Neural cell (in vitro differentiated cells): ENCODE results near the gene CDK5RAP1. TPM values are rescaled to one million over a fixed set of nuclear protein-coding genes. Genes with fewer than 3 reads are reported as not detected.

Experiments
- H2AFZ ChIP-seq: fragments of 200-600, 300-800 bp; sonication (generic), shearing (Covaris generic); 2 replicates; pipeline ENCODE4 v1.6.0; 2014; ENCODE audit warnings: low read depth, mild to moderate bottlenecking, antibody characterized with exemption, low read length, moderate library complexity
- H3F3A ChIP-seq: fragments of 200-600 bp; shearing (Covaris generic); 2 replicates; pipeline ENCODE4 v1.6.1; 2016; ENCODE audit warnings: mild to moderate bottlenecking, moderate library complexity, mixed read lengths, antibody characterized with exemption, low read length; ENCODE audit not compliant: insufficient read depth, poor library complexity, severe bottlenecking
- H3K27ac ChIP-seq: fragments of 200-600, 300-800 bp; sonication (generic), shearing (Covaris generic); 2 replicates; pipeline ENCODE4 v1.5.1; 2014; ENCODE audit warnings: mild to moderate bottlenecking, low read length, moderate library complexity
- H3K27me3 ChIP-seq: fragments of 300-800, 200-600 bp; sonication (generic), shearing (Covaris generic); 2 replicates; pipeline ENCODE4 v1.6.0; 2014; ENCODE audit warnings: mild to moderate bottlenecking, low read depth, low read length, moderate library complexity; ENCODE audit not compliant: insufficient read depth
- H3K36me3 ChIP-seq: fragments of 300-800, 200-600 bp; sonication (generic), shearing (Covaris generic); 2 replicates; pipeline ENCODE4 v1.5.1; 2014; ENCODE audit warnings: mild to moderate bottlenecking, antibody characterized with exemption, low read length, moderate library complexity; ENCODE audit not compliant: insufficient read depth
- H3K4me2 ChIP-seq: fragments of 300-800, 200-600 bp; sonication (generic), shearing (Covaris generic); 2 replicates; pipeline ENCODE4 v1.6.0; 2014; ENCODE audit warnings: mild to moderate bottlenecking, low read length
- H3K4me3 ChIP-seq: fragments of 300-800, 200-600 bp; sonication (generic), shearing (Covaris generic); 2 replicates; pipeline ENCODE4 v1.5.1; 2014; ENCODE audit warnings: mild to moderate bottlenecking, low read length, moderate library complexity
- H3K79me2 ChIP-seq: fragments of 200-600 bp; shearing (Covaris generic); replicated peaks from 2 replicates; pipeline ENCODE4 v1.6.0; 2014; ENCODE audit warnings: mild to moderate bottlenecking, low read length, moderate library complexity; ENCODE audit not compliant: insufficient read depth
- H3K9ac ChIP-seq: fragments of 300-800, 200-600 bp; sonication (generic), shearing (Covaris generic); 2 replicates; pipeline ENCODE4 v1.6.1; 2016; ENCODE audit warnings: mild to moderate bottlenecking, low read length, mixed read lengths
- H3K9me2 ChIP-seq: fragments of 200-600 bp; shearing (Covaris generic); 2 replicates; pipeline ENCODE4 v1.6.1; 2016; ENCODE audit warnings: mild to moderate bottlenecking, low read length, mixed read lengths; ENCODE audit not compliant: insufficient read depth
- H3K9me3 ChIP-seq: fragments of 200-600, 300-800 bp; sonication (generic), shearing (Covaris generic); 2 replicates; pipeline ENCODE4 v1.6.1; 2016; ENCODE audit warnings: mild to moderate bottlenecking, mixed run types, low read length, moderate library complexity, mixed read lengths
- H4K20me1 ChIP-seq: fragments of 200-600 bp; shearing (Covaris generic); 2 replicates; pipeline ENCODE4 v1.6.1; 2016; ENCODE audit warnings: mild to moderate bottlenecking, mixed run types; ENCODE audit not compliant: insufficient read depth
- CTCF ChIP-seq: fragments of 450-650 bp; IDR thresholded peaks from 2 replicates; pipeline ENCODE4 v1.5.1; 2014; ENCODE audit warnings: antibody characterized with exemption, mild to moderate bottlenecking, moderate library complexity; ENCODE audit not compliant: poor library complexity, severe bottlenecking
- EP300 ChIP-seq: fragments of 450-650 bp; conservative IDR thresholded peaks from 2 replicates; pipeline ENCODE4 v1.6.1; 2014; ENCODE audit warnings: antibody characterized with exemption, mild to moderate bottlenecking, moderate library complexity; ENCODE audit not compliant: poor library complexity, severe bottlenecking
- EZH2 ChIP-seq: fragments of 200-600, 300-800 bp; shearing (Covaris generic), sonication (generic); IDR thresholded peaks from 2 replicates; pipeline ENCODE4 v1.6.1; 2014; ENCODE audit warnings: antibody characterized with exemption, low read length, borderline replicate concordance, mild to moderate bottlenecking; ENCODE audit not compliant: insufficient read depth, poor library complexity, severe bottlenecking
- MXI1 ChIP-seq: fragments of 450-650 bp; conservative IDR thresholded peaks from 2 replicates; pipeline ENCODE4 v1.6.1; 2014; ENCODE audit warnings: antibody characterized with exemption, mild to moderate bottlenecking; ENCODE audit not compliant: poor library complexity, severe bottlenecking
- POLR2AphosphoS5 ChIP-seq: IDR thresholded peaks from 2 replicates; pipeline ENCODE4 v1.6.1; 2012
- RAD21 ChIP-seq: fragments of 450-650 bp; conservative IDR thresholded peaks from 2 replicates; pipeline ENCODE4 v1.6.1; 2014; ENCODE audit warnings: antibody characterized with exemption, mild to moderate bottlenecking, moderate library complexity
- REST ChIP-seq: IDR thresholded peaks from 2 replicates; pipeline ENCODE4 v1.6.1; 2012; ENCODE audit warnings: borderline replicate concordance
- SMC3 ChIP-seq: fragments of 450-650 bp; conservative IDR thresholded peaks from 2 replicates; pipeline ENCODE4 v1.6.1; 2014; ENCODE audit warnings: antibody characterized with exemption, mild to moderate bottlenecking, moderate library complexity; ENCODE audit not compliant: poor library complexity
- TAF1 ChIP-seq: IDR thresholded peaks from 2 replicates; pipeline ENCODE4 v1.6.1; 2012; ENCODE audit warnings: low read depth
- polyA plus RNA-seq: library from polyadenylated mRNA; depleted of rRNA; stranded (reverse); fragments of >200 nt; gene quantifications from 2 replicates; pipeline ENCODE4 v1.2.3, GENCODE V29; 2014

The CDK5RAP1 gene
- polyA plus RNA-seq, 1 donor from 2014 or later = 47.2 TPM

GRCh38 chr20:33373735-33374605, 27.3 kb downstream of the CDK5RAP1 start:
- H3K9me3 ChIP-seq = no peaks in the 10 kb centered on the region
- H3K79me2 ChIP-seq = no peaks in the 10 kb centered on the region
- no peak overlapping the region for H3K9ac ChIP-seq
- peaks cover 7% of the 10 kb centered on the region for H3K36me3 ChIP-seq
- no peak overlapping the region for H2AFZ ChIP-seq
- no peaks in the 10 kb centered on the region for H4K20me1 ChIP-seq
- H3K9me2 ChIP-seq = no peaks in the 10 kb centered on the region
- no peak overlapping the region for H3K4me3 ChIP-seq
- no peaks in the 10 kb centered on the region for H3F3A ChIP-seq
- no peaks in the 10 kb centered on the region for H3K27me3 ChIP-seq
- H3K27ac ChIP-seq = no peak overlapping the region
- TF ChIP-seq EP300 (no peak), EZH2 (no peak), TAF1 (no peak), CTCF (no peak), RAD21 (no peak), MXI1 (no peak), POLR2AphosphoS5 (no peak), SMC3 (no peak), REST (no peak)
- no peak overlapping the region for H3K4me2 ChIP-seq

GRCh38 chr20:33372993-33373441, 28.3 kb downstream of the CDK5RAP1 start:
- TF ChIP-seq REST (no peak), CTCF (no peak), EP300 (no peak), POLR2AphosphoS5 (no peak), RAD21 (no peak), TAF1 (no peak), SMC3 (no peak), EZH2 (no peak), MXI1 (no peak)
- H4K20me1 ChIP-seq = no peaks in the 10 kb centered on the region
- no peaks in the 10 kb centered on the region for H3K9me2 ChIP-seq
- H3K4me2 ChIP-seq = no peak overlapping the region
- H3F3A ChIP-seq = no peaks in the 10 kb centered on the region
- no peak overlapping the region for H3K9ac ChIP-seq
- H3K4me3 ChIP-seq = no peak overlapping the region
- H3K27ac ChIP-seq = no peak overlapping the region
- H3K27me3 ChIP-seq = no peaks in the 10 kb centered on the region
- no peaks in the 10 kb centered on the region for H3K79me2 ChIP-seq
- H2AFZ ChIP-seq = no peak overlapping the region
- peaks cover 9% of the 10 kb centered on the region for H3K36me3 ChIP-seq
- H3K9me3 ChIP-seq = no peaks in the 10 kb centered on the region
